ENCODE measurements around the gene CHST15. TPM values are rescaled to one million over a fixed set of nuclear protein-coding genes. Genes with fewer than 3 reads are reported as not detected.

The CHST15 gene
- total and polyA plus RNA-seq, 2 of the 4 experiments (the other 2 are of a cell fraction), result 0.14 to 0.18 TPM

DNA sequence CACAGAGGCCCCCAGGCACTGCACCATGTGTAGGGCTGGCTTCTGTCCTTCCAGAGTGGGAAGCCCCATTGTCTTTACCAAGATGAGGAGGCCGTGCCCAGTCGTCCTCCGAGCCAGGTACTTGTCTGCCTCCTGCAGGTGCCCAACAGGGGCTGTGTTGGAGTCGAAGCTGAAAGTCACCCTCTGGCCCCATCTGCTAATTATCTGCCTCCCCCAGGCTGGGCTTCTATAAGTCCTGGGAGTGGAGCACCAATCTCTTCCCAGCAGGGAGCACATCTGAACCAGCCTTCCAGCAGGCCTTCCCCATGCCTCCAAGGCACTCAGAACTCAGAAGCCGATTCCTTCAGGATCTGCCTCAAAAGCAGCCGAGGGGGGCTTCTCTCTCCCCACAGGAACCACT lies 11.6 kb upstream of the CHST15 start:
- Histone ChIP-seq H4K91ac (ENCODE audit: insufficient read depth, low read depth, low read length) (no peak overlapping the region), H3K23ac (ENCODE audit: low read depth, low read length) (no peak overlapping the region), H3K4me3 (ENCODE audit: insufficient read depth, low read depth, low read length) (no peak overlapping the region), H3K56ac (ENCODE audit: extremely low read depth, insufficient read depth, low read length) (no peak overlapping the region), H2AK5ac (ENCODE audit: low read depth, low read length) (no peak overlapping the region), H3K4ac (ENCODE audit: low read depth, low read length) (no peak overlapping the region), H3K9ac (ENCODE audit: low read depth, low read length) (no peak overlapping the region), H3K27ac (ENCODE audit: insufficient read depth, low read length) (no peak overlapping the region), H2BK20ac (ENCODE audit: low read depth, low read length) (no peak overlapping the region), H3K4me1 (ENCODE audit: control insufficient read depth, insufficient read depth, low read length) (no peaks in the 10 kb centered on the region), H4K8ac (ENCODE audit: low read depth in 2 of 2, low read length in 2 of 2) (no peak overlapping the region), H3K36me3 (ENCODE audit: control insufficient read depth, insufficient read depth, low read length) (no peaks in the 10 kb centered on the region), H2AFZ (replicated peaks; ENCODE audit: low read length, poor library complexity) (no peak overlapping the region), H2BK5ac (ENCODE audit: low read depth, low read length, poor library complexity, severe bottlenecking) (no peak overlapping the region), H3K9me1 (ENCODE audit: insufficient read depth, low read length) (no peaks in the 10 kb centered on the region), H4K5ac (ENCODE audit: low read depth, low read length) (no peak overlapping the region), H3K14ac (replicated peaks; ENCODE audit: low read depth, low read length) (no peak overlapping the region), H2AK9ac (replicated peaks; ENCODE audit: low read depth, low read length, poor library complexity) (no peak overlapping the region), H3K27me3 (ENCODE audit: control insufficient read depth, insufficient read depth, low read length) (peaks cover 2% of the 10 kb centered on the region; the same call in 1 of the 2 replicates), H3K79me1 (ENCODE audit: low read depth in 1 of 2, low read length in 2 of 2) (no peaks in the 10 kb centered on the region), H3K9me3 (ENCODE audit: control insufficient read depth, insufficient read depth, low read length) (peaks cover 2% of the 10 kb centered on the region; the same call in 1 of the 2 replicates), H2BK120ac (ENCODE audit: low read depth, low read length) (no peak overlapping the region), H3K18ac (ENCODE audit: low read depth, low read length) (no peak overlapping the region), H3K4me2 (ENCODE audit: low read depth, low read length) (no peak overlapping the region), H2BK15ac (ENCODE audit: low read depth, low read length) (no peak overlapping the region), H4K20me1 (ENCODE audit: insufficient read depth, low read length) (no peaks in the 10 kb centered on the region)
- DNase-seq (no peak), ATAC-seq (ENCODE audit: low read depth) (no peak)
- in situ Hi-C loops (cut with MboI; ENCODE audit: low sequenced_read_pairs) (no loop called here), intact Hi-C loops (cut with micrococcal nuclease) (no loop called here), dilution Hi-C loops (cut with HindIII; ENCODE audit: low sequenced_read_pairs, unreplicated experiment) (no loop called here)
- CTCF ChIA-PET, result no interaction called here
- WGBS, 2 experiments (ENCODE audit: extremely low coverage in 2 of 2, insufficient read length in 1 of 2), result 53% methylated on average over 3 of the region's 6 CpGs; no CpG with 5 or more reads in 1 of the 2 experiments
- POLR2A ChIA-PET (ENCODE audit: unreplicated experiment), result no interaction called here
- no peak for TF ChIP-seq SMC3 (IDR thresholded peaks at IDR 0.05; ENCODE audit: low read depth, low read length)
- TF ChIP-seq MXI1 (IDR thresholded peaks at IDR 0.05; ENCODE audit: borderline replicate concordance, low read depth, low read length), result no peak
- no TSS peak for BruUV-seq (replicated peaks)

Measured in IMR-90 (cell line).